ENCODE results near the gene NEB.

The NEB gene

DNA sequence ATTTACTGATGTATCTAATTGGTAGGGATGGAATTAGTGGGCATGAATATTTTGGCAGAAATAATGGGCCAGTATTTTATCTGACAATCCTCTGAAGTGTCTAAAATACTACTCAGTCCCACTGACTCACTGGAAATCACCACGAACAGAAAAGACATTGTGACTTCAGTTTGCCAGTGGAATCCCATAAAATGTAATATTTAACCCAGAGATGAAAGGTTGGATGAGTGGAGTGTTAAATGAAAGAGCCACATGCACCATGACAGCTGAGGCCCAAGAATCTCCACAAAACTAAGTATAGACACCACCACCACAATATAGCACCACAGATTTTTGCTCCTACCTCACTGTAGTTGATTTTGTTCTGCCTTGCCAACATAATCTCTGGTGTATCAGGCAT, 103.9 kb downstream of the NEB start:
- TF ChIP-seq, protein P1, sequence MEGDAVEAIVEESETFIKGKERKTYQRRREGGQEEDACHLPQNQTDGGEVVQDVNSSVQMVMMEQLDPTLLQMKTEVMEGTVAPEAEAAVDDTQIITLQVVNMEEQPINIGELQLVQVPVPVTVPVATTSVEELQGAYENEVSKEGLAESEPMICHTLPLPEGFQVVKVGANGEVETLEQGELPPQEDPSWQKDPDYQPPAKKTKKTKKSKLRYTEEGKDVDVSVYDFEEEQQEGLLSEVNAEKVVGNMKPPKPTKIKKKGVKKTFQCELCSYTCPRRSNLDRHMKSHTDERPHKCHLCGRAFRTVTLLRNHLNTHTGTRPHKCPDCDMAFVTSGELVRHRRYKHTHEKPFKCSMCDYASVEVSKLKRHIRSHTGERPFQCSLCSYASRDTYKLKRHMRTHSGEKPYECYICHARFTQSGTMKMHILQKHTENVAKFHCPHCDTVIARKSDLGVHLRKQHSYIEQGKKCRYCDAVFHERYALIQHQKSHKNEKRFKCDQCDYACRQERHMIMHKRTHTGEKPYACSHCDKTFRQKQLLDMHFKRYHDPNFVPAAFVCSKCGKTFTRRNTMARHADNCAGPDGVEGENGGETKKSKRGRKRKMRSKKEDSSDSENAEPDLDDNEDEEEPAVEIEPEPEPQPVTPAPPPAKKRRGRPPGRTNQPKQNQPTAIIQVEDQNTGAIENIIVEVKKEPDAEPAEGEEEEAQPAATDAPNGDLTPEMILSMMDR (conservative IDR thresholded peaks at IDR 0.05; ENCODE audit: low read depth, low read length), result no peak
- DNase-seq (ENCODE audit: low read depth), result no peak
- H3K4me3 ChIP-seq (ENCODE audit: low read length), result no peak overlapping the region

DNA sequence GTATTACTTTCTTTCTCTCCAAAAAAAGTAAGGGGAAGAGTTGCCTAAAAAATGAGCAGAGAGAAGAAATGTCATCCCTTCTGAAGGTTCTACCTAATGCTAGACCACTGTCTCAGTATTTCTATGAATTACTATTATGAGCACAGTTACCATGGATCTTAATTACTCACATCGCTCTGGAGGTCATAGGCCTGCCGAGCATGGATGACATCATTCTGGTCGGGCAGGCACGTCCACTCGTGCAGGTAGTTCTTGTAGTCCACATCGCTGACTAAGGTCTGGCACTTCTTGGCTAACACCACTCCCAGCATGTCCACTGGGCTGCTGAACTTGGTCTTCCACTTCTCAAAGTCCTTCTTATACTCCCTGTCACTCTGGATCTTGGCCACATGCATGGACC, 106.9 kb downstream of the NEB start:
- H3K4me3 ChIP-seq (ENCODE audit: low read length), result no peak overlapping the region
- no peak for DNase-seq (ENCODE audit: low read depth)
- TF ChIP-seq, protein P1 (conservative IDR thresholded peaks at IDR 0.05; ENCODE audit: low read depth, low read length), result no peak

DNA sequence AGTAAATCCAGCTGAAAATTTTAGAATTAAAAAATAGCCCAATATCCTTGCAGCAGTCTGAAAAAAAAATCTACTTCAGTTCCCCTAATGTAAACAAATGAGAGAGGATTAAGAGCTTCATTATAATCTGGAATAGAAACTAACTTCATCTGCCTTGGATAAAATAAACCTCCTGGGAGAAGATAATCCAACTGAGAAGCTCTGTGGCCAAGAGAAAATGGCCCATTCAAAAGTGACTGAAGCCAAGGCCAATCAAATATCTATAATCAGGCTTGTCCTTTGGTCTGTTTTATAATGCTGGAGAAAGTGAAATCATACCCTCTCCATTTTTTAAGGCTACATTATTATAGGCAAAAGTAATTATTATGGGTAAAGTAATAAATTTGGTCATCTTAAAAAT, 110.0 kb downstream of the NEB start:
- no peak for DNase-seq (ENCODE audit: low read depth)
- H3K4me3 ChIP-seq (ENCODE audit: low read length), result no peak overlapping the region
- TF ChIP-seq, protein P1 (conservative IDR thresholded peaks at IDR 0.05; ENCODE audit: low read depth, low read length), result no peak

DNA sequence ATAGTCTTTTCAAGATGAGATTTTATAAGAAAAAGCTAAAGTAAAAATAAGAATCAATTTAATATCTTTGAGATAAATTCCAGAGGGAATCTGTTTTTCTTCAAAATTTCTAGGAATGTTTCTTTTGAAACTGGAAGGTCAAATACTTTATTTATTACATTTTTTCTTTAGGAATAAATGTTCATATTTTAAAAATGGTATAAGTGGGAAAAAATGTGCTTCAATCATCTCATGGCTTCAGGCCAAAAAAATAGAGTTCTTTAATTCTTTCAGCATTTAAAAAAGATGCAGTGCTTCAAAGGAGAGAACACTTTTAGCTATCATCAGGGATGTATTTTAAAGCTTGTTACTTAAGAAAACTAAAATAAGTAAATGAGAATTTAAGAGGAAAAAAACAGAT, 110.6 kb downstream of the NEB start:
- TF ChIP-seq, protein P1 (conservative IDR thresholded peaks at IDR 0.05; ENCODE audit: low read depth, low read length), result no peak
- H3K4me3 ChIP-seq (ENCODE audit: low read length), result no peak overlapping the region
- no peak for DNase-seq (ENCODE audit: low read depth)

DNA sequence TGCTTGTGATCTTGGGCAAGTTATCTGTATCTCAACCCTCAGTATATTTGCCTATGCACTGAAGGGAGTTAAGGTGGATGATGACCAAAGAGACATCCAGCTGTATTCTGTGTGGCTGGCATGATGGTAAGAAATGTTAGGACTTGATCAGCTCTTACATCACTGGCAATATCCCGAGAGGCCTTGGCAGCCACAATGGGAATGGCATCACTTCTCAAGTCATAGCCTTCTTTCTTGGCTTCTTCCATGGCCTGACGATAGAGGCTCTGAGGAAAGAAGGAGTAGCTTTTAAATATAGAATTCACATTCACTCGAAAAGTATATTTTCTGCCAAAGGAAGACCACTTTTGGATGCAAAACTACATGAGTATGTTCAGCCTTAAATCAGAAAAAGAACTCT, 113.5 kb downstream of the NEB start:
- DNase-seq (ENCODE audit: low read depth), result no peak
- TF ChIP-seq, protein P1 (conservative IDR thresholded peaks at IDR 0.05; ENCODE audit: low read depth, low read length), result no peak
- no peak overlapping the region for H3K4me3 ChIP-seq (ENCODE audit: low read length)

DNA sequence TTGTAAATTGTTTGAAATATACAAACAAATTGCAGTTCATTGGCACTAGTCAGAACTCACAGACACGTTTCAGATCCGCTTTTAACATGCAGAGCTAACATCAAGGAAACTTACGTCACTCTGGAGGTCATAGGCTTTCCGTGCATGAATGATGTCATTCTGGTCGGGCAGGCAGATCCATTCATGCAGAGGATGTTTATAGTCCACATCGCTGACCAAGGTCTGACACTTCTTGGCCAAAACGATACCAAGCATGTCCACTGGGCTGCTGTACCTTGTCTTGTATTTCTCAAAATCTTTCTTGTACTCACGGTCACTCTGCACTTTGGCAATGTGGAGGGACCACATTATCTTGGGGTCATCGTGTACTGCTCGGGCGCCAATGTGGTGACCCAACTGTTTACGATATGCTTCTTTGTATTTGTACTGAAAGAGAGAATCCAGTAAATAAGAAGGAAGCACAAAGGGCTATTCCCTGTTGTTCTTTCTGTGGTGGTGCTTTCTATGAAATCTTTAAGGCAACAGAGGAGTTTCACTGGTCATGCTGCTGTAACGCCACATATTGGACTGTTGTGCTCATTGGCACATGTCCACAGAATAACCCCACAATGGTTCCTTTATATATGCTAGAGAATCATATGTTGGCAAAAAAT, 114.8 kb downstream of the NEB start:
- TF ChIP-seq, protein P1 (conservative IDR thresholded peaks at IDR 0.05; ENCODE audit: low read depth, low read length), result no peak
- no peak for DNase-seq (ENCODE audit: low read depth)
- H3K4me3 ChIP-seq (ENCODE audit: low read length), result no peak overlapping the region

DNA sequence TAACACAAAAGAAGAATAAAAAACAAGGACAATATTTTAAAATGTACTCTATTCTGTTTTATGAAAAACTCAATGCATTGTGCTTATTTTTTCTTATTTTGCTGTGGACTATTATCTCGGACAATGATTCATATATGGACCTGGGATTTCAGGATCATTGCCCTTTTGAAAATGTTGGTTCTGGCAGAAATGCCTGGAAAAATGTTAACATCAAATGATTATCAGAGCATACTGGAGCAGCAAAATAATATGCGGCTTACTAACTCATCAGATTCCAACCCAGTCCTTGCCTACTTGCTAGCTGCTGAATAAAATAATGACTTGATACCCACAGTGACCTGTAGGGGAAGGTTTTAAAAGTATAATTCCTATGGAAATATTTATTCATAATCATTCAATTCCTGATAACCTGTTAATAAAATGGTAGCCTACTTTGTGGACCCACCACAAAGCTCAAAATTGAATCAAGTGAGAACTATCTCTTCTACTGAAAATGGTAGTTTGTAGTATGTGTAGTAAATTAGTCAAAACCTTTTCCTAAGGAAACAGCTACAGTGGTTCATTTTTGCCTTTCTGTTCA, 117.4 kb downstream of the NEB start:
- TF ChIP-seq, protein P1 (conservative IDR thresholded peaks at IDR 0.05; ENCODE audit: low read depth, low read length), result no peak
- H3K4me3 ChIP-seq (ENCODE audit: low read length), result no peak overlapping the region
- no peak for DNase-seq (ENCODE audit: low read depth)
